Esophagus squamous epithelium (tissue), 4 donors: ENCODE results near the gene ADAM19.

ENCODE experiments used
- POLR2A ChIP-seq, 4 donors: fragments of 450-650 bp; IDR thresholded peaks; one replicate each; pipeline ENCODE4 v1.6.1; 2017; ENCODE audit warnings: antibody characterized with exemption in 4 of 4, mild to moderate bottlenecking in 4 of 4, moderate library complexity in 3 of 4
- TF ChIP-seq, protein P1 (sequence below), 6 experiments: fragments of 450-650 bp in 4 of 6; fragments of 200-600 bp in 2 of 6; sonication (generic) in 2 of 6; IDR thresholded peaks; one replicate each; pipeline ENCODE4 v1.5.1; 2016 to 2019; ENCODE audit warnings: antibody characterized with exemption in 6 of 6, mild to moderate bottlenecking in 4 of 6, moderate library complexity in 4 of 6

DNA sequence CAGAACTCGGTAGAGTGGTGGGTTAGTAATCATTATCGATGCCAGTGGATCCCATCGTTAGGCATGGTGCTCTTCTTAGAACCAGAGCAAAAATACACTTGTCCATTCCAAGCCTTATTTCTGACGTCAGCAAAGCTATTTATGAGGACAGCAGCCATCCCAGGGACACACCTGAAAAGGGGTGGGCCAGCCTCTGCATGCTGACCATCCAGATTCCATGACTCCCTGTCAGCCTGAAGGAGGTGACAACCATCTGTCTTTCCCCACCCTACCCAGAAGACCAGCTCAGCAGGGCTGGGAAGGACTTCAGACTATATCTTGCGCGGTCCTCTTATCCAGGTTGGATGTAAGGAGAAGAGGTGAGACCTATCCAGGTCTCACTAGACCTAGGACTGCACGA, 121.3 kb downstream of the ADAM19 start:
- TF ChIP-seq, protein P1, sequence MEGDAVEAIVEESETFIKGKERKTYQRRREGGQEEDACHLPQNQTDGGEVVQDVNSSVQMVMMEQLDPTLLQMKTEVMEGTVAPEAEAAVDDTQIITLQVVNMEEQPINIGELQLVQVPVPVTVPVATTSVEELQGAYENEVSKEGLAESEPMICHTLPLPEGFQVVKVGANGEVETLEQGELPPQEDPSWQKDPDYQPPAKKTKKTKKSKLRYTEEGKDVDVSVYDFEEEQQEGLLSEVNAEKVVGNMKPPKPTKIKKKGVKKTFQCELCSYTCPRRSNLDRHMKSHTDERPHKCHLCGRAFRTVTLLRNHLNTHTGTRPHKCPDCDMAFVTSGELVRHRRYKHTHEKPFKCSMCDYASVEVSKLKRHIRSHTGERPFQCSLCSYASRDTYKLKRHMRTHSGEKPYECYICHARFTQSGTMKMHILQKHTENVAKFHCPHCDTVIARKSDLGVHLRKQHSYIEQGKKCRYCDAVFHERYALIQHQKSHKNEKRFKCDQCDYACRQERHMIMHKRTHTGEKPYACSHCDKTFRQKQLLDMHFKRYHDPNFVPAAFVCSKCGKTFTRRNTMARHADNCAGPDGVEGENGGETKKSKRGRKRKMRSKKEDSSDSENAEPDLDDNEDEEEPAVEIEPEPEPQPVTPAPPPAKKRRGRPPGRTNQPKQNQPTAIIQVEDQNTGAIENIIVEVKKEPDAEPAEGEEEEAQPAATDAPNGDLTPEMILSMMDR (IDR thresholded peaks at IDR 0.05), result no peak
- no peak for TF ChIP-seq POLR2A (IDR thresholded peaks at IDR 0.05)
